SU-DHL-6 (cell line): ENCODE measurements around the gene KLHL25.

ENCODE experiments used
- H2AFZ ChIP-seq: fragments of 200-600 bp; sonication (generic); 2 replicates; pipeline ENCODE4 v1.6.1; 2014; ENCODE audit warnings: low read depth, mild to moderate bottlenecking, moderate library complexity, mixed read lengths, antibody characterized with exemption, low read length; ENCODE audit not compliant: severe bottlenecking
- H3F3A ChIP-seq: fragments of 200-600 bp; shearing (Covaris generic); 2 replicates; pipeline ENCODE4 v1.6.0; 2016; ENCODE audit warnings: antibody characterized with exemption, mild to moderate bottlenecking; ENCODE audit not compliant: insufficient read depth
- H3K27ac ChIP-seq: fragments of 200-600 bp; sonication (generic); 2 replicates; pipeline ENCODE4 v1.5.1; 2016; ENCODE audit warnings: low read depth, mild to moderate bottlenecking, low read length, moderate library complexity, mixed read lengths
- H3K27me3 ChIP-seq: fragments of 200-600 bp; sonication (generic), shearing (Covaris generic); 2 replicates; pipeline ENCODE4 v1.6.0; 2014; ENCODE audit warnings: mild to moderate bottlenecking, low read length
- H3K36me3 ChIP-seq: fragments of 200-600 bp; sonication (generic); 2 replicates; pipeline ENCODE4 v1.6.1; 2014; ENCODE audit warnings: mild to moderate bottlenecking, low read length, mixed read lengths
- H3K4me2 ChIP-seq: fragments of 300-600, 200-600 bp; shearing (Covaris generic), sonication (generic); 2 replicates; pipeline ENCODE4 v1.6.0; 2014; ENCODE audit warnings: low read length, low read depth, mild to moderate bottlenecking; ENCODE audit not compliant: poor library complexity, severe bottlenecking
- H3K4me3 ChIP-seq: fragments of 200-600 bp; sonication (generic); 2 replicates; pipeline ENCODE4 v1.5.1; 2014; ENCODE audit warnings: antibody characterized with exemption, low read length, mild to moderate bottlenecking, mixed read lengths; ENCODE audit not compliant: insufficient read depth, poor library complexity, severe bottlenecking
- H3K79me2 ChIP-seq: fragments of 200-600 bp; sonication (generic); 2 replicates; pipeline ENCODE4 v1.6.1; 2014; ENCODE audit warnings: mild to moderate bottlenecking, low read length, moderate library complexity; ENCODE audit not compliant: insufficient read depth
- H3K9ac ChIP-seq: fragments of 200-600 bp; sonication (generic); 2 replicates; pipeline ENCODE4 v1.7.0; 2014; ENCODE audit warnings: mild to moderate bottlenecking, low read length
- H3K9me2 ChIP-seq: fragments of 200-600 bp; sonication (generic); replicated peaks from 2 replicates; pipeline ENCODE4 v1.6.1; 2014; ENCODE audit warnings: low read length; ENCODE audit not compliant: insufficient read depth
- H3K9me3 ChIP-seq: fragments of 200-600 bp; sonication (generic); 2 replicates; pipeline ENCODE4 v1.6.1; 2014; ENCODE audit warnings: low read length, mixed read lengths; ENCODE audit not compliant: insufficient read depth
- H4K20me1 ChIP-seq: fragments of 200-600 bp; sonication (generic); 2 replicates; pipeline ENCODE4 v1.6.1; 2014; ENCODE audit warnings: low read depth, mild to moderate bottlenecking, antibody characterized with exemption, low read length, moderate library complexity, mixed read lengths
- CTCF ChIP-seq: fragments of 200-600 bp; sonication (generic); IDR thresholded peaks from one replicate; pipeline ENCODE4 v1.5.1; 2017; ENCODE audit warnings: antibody characterized with exemption, mild to moderate bottlenecking, low read length, moderate library complexity; ENCODE audit not compliant: insufficient read depth, poor library complexity, severe bottlenecking
- EZH2phosphoT487 ChIP-seq: fragments of 200-600 bp; sonication (generic), shearing (Covaris generic); conservative IDR thresholded peaks from 2 replicates; pipeline ENCODE4 v1.6.1; 2018; ENCODE audit warnings: mild to moderate bottlenecking, antibody characterized with exemption, low read length, moderate library complexity, mixed read lengths

KLHL25 gene

GRCh38 chr15:85780225-85780985, 14.3 kb downstream of the KLHL25 start:
- Histone ChIP-seq H4K20me1 (no peaks in the 10 kb centered on the region; the same call in 1 of the 2 replicates), H3K4me3 (no peak overlapping the region), H3K79me2 (peaks cover 3% of the 10 kb centered on the region; the same call in 1 of the 2 replicates), H3K27me3 (no peaks in the 10 kb centered on the region), H3K9ac (no peak overlapping the region), H3K9me2 (no peaks in the 10 kb centered on the region), H3K27ac (no peak overlapping the region), H2AFZ (no peak overlapping the region), H3K36me3 (no peaks in the 10 kb centered on the region), H3K9me3 (no peaks in the 10 kb centered on the region), H3F3A (no peaks in the 10 kb centered on the region), H3K4me2 (no peak overlapping the region)
- TF ChIP-seq EZH2phosphoT487 (no peak), CTCF (no peak)

- no peak overlapping the region for H3K27ac ChIP-seq
- H3K4me2 ChIP-seq = no peak overlapping the region
- H3K36me3 ChIP-seq = no peaks in the 10 kb centered on the region
- no peak for TF ChIP-seq CTCF
- no peak for TF ChIP-seq EZH2phosphoT487
- peaks cover 3% of the 10 kb centered on the region; the same call in 1 of the 2 replicates for H3K79me2 ChIP-seq
- no peaks in the 10 kb centered on the region for H3K9me2 ChIP-seq
- no peak overlapping the region for H3K4me3 ChIP-seq
- no peak overlapping the region for H2AFZ ChIP-seq
- no peaks in the 10 kb centered on the region; the same call in 1 of the 2 replicates for H4K20me1 ChIP-seq
- no peaks in the 10 kb centered on the region for H3K9me3 ChIP-seq
- no peak overlapping the region for H3K9ac ChIP-seq
- no peaks in the 10 kb centered on the region for H3F3A ChIP-seq
- no peaks in the 10 kb centered on the region for H3K27me3 ChIP-seq
Measured at GRCh38 chr15:85779249-85779648, 15.5 kb downstream of the KLHL25 start.

GRCh38 chr15:85778107-85778776, 16.5 kb downstream of the KLHL25 start:
- Histone ChIP-seq H3K79me2 (no peaks in the 10 kb centered on the region), H3K4me3 (no peak overlapping the region), H4K20me1 (no peaks in the 10 kb centered on the region; the same call in 1 of the 2 replicates), H3F3A (no peaks in the 10 kb centered on the region), H2AFZ (no peak overlapping the region), H3K27me3 (no peaks in the 10 kb centered on the region), H3K36me3 (no peaks in the 10 kb centered on the region), H3K9ac (no peak overlapping the region), H3K27ac (no peak overlapping the region), H3K4me2 (no peak overlapping the region), H3K9me3 (no peaks in the 10 kb centered on the region), H3K9me2 (no peaks in the 10 kb centered on the region)
- TF ChIP-seq EZH2phosphoT487 = no peak
- no peak for TF ChIP-seq CTCF
